WERI-Rb-1 (cell line): Measurements from ENCODE around the gene DSCAM.

Experiments
- DNase-seq: peaks from one replicate; pipeline ENCODE4 v3.0.0-alpha.2; 2020
- H3K27ac ChIP-seq: fragments of 250-450 bp; sonication (Bioruptor Pico); 2 replicates; pipeline ENCODE4 v1.5.1; 2020; ENCODE audit warnings: mild to moderate bottlenecking, moderate library complexity
- H3K27me3 ChIP-seq: fragments of 250-450 bp; sonication (Bioruptor Pico); 2 replicates; pipeline ENCODE4 v1.5.1; 2021; ENCODE audit warnings: mild to moderate bottlenecking, low read depth, moderate library complexity; ENCODE audit not compliant: insufficient read depth, severe bottlenecking
- H3K36me3 ChIP-seq: fragments of 250-450 bp; sonication (Bioruptor Pico); 2 replicates; pipeline ENCODE4 v1.5.1; 2020; ENCODE audit warnings: mild to moderate bottlenecking, moderate library complexity
- H3K4me3 ChIP-seq: 2 replicates; pipeline ENCODE4 v1.5.1; 2011; ENCODE audit warnings: low read depth, mild to moderate bottlenecking, control low read depth, low read length
- H3K9me3 ChIP-seq: fragments of 250-450 bp; sonication (Bioruptor Pico); 2 replicates; pipeline ENCODE4 v1.5.1; 2021; ENCODE audit warnings: mild to moderate bottlenecking, moderate library complexity; ENCODE audit not compliant: severe bottlenecking
- CTCF ChIP-seq: IDR thresholded peaks from 2 replicates; pipeline ENCODE4 v1.5.1; 2011; ENCODE audit warnings: low read depth, mild to moderate bottlenecking, control low read depth, inconsistent platforms, low read length

Gene DSCAM

GRCh38 chr21:40120940-40121575 is 725.9 kb downstream of the DSCAM start:
- Histone ChIP-seq H3K4me3 (no peak overlapping the region), H3K27me3 (peaks cover 6% of the 10 kb centered on the region), H3K36me3 (no peaks in the 10 kb centered on the region), H3K9me3 (no peaks in the 10 kb centered on the region), H3K27ac (no peak overlapping the region)
- no peak for DNase-seq
- TF ChIP-seq CTCF, result peak; percentile 83

- Histone ChIP-seq H3K36me3 (no peaks in the 10 kb centered on the region), H3K9me3 (peaks cover 12% of the 10 kb centered on the region), H3K27ac (no peak overlapping the region), H3K27me3 (peaks cover 6% of the 10 kb centered on the region), H3K4me3 (no peak overlapping the region)
- no peak for TF ChIP-seq CTCF
- DNase-seq, result no peak
These were observed 728.4 kb downstream of the DSCAM start for GRCh38 chr21:40118527-40118926.

- H3K27ac ChIP-seq, result no peak overlapping the region
- H3K9me3 ChIP-seq, result peaks cover 12% of the 10 kb centered on the region
- no peaks in the 10 kb centered on the region for H3K36me3 ChIP-seq
- no peak for DNase-seq
- no peak overlapping the region for H3K4me3 ChIP-seq
- H3K27me3 ChIP-seq, result peaks cover 2% of the 10 kb centered on the region
- no peak for TF ChIP-seq CTCF
These were observed 729.7 kb downstream of the DSCAM start for GRCh38 chr21:40117236-40117635.

GRCh38 chr21:40115775-40116174 is 731.2 kb downstream of the DSCAM start:
- Histone ChIP-seq H3K4me3 (no peak overlapping the region), H3K9me3 (peaks cover 12% of the 10 kb centered on the region), H3K36me3 (no peaks in the 10 kb centered on the region), H3K27ac (no peak overlapping the region), H3K27me3 (no peaks in the 10 kb centered on the region)
- no peak for DNase-seq
- TF ChIP-seq CTCF, result no peak

GRCh38 chr21:40102682-40103081 is 744.3 kb downstream of the DSCAM start:
- peaks cover 10% of the 10 kb centered on the region for H3K27me3 ChIP-seq

More at GRCh38 chr21:40102682-40103081, 744.3 kb downstream of the DSCAM start:
- H3K27ac ChIP-seq, result no peak overlapping the region
- no peak overlapping the region for H3K4me3 ChIP-seq
- no peak for DNase-seq
- peaks cover 13% of the 10 kb centered on the region for H3K9me3 ChIP-seq
- H3K36me3 ChIP-seq, result no peaks in the 10 kb centered on the region
- no peak for TF ChIP-seq CTCF
